SHP77 treated with DMSO at 0.1 percent for 48 hours (cell line): ENCODE results near the gene ZFYVE16.
"Not testable (repeated sequence)": the region's sequence is repeated elsewhere in the genome, so short reads cannot be mapped to it uniquely, and the experiment has no call there.

Source experiments
- DNase-seq: peaks from one replicate; lab custom pipeline; 2025; lab: John Stamatoyannopoulos, UW

The ZFYVE16 gene

GRCh38 chr5:80411589-80412219, 3.8 kb downstream of the ZFYVE16 start:
- DNase-seq, result no peak

- DNase-seq, result no peak
Observed at GRCh38 chr5:80414113-80414512, 6.2 kb downstream of the ZFYVE16 start.

- no peak for DNase-seq
Observed at GRCh38 chr5:80417973-80418372, 10.1 kb downstream of the ZFYVE16 start.

GRCh38 chr5:80424365-80424764, 16.5 kb downstream of the ZFYVE16 start:
- DNase-seq, result not testable (repeated sequence)

- no peak for DNase-seq
Observed at GRCh38 chr5:80435476-80435875, 27.6 kb downstream of the ZFYVE16 start.

GRCh38 chr5:80437326-80437725, 29.5 kb downstream of the ZFYVE16 start:
- DNase-seq, result no peak

- no peak for DNase-seq
Observed at GRCh38 chr5:80438739-80439138, 30.9 kb downstream of the ZFYVE16 start.

GRCh38 chr5:80439213-80439612, 31.3 kb downstream of the ZFYVE16 start:
- DNase-seq, result no peak

- DNase-seq, result no peak
Observed at GRCh38 chr5:80442742-80443141, 34.9 kb downstream of the ZFYVE16 start.

GRCh38 chr5:80453366-80453765, 45.5 kb downstream of the ZFYVE16 start:
- DNase-seq, result no peak

- no peak for DNase-seq
Observed at GRCh38 chr5:80463269-80463668, 55.4 kb downstream of the ZFYVE16 start.

GRCh38 chr5:80466669-80467485, 59.0 kb downstream of the ZFYVE16 start:
- DNase-seq, result no peak

GRCh38 chr5:80468131-80468530, 60.3 kb downstream of the ZFYVE16 start:
- no peak for DNase-seq

- not testable (repeated sequence) for DNase-seq
Observed at GRCh38 chr5:80470631-80471030, 62.8 kb downstream of the ZFYVE16 start.

GRCh38 chr5:80474929-80475328, 67.1 kb downstream of the ZFYVE16 start:
- no peak for DNase-seq

- DNase-seq, result no peak
Observed at GRCh38 chr5:80479713-80480112, 71.8 kb downstream of the ZFYVE16 start.

GRCh38 chr5:80480354-80480753, 72.5 kb downstream of the ZFYVE16 start:
- DNase-seq, result no peak

- peak; percentile 42 for DNase-seq
Observed at GRCh38 chr5:80481019-80481893, 73.4 kb downstream of the ZFYVE16 start.

- DNase-seq, result no peak
Observed at GRCh38 chr5:80482578-80482977, 74.7 kb downstream of the ZFYVE16 start.

- no peak for DNase-seq
Observed at GRCh38 chr5:80483636-80484232, 75.9 kb downstream of the ZFYVE16 start.

- DNase-seq, result no peak
Observed at GRCh38 chr5:80487444-80487828, 79.6 kb downstream of the ZFYVE16 start.
